SKM-1 treated with dmso at 0.1 percent for 144 hours (cell line): ENCODE measurements around the gene HPSE2.
A peak's percentile ranks its signal among the peaks of the same experiment; 100 is the strongest.
"Not testable (repeated sequence)": the region's sequence is repeated elsewhere in the genome, so short reads cannot be mapped to it uniquely, and the experiment has no call there.

ENCODE experiments used
- DNase-seq: peaks from one replicate; lab custom pipeline; 2025; ENCODE audit not compliant: unreplicated experiment; lab: John Stamatoyannopoulos, UW

Gene HPSE2

GRCh38 chr10:99235658-99236626 lies at the start of gene HPSE2:
TSS of gene HPSE2 (minus strand) at chr10:99235852.
- DNase-seq: no peak

GRCh38 chr10:99280472-99280871 lies 44.8 kb upstream of the HPSE2 start:
- DNase-seq: no peak

DNA sequence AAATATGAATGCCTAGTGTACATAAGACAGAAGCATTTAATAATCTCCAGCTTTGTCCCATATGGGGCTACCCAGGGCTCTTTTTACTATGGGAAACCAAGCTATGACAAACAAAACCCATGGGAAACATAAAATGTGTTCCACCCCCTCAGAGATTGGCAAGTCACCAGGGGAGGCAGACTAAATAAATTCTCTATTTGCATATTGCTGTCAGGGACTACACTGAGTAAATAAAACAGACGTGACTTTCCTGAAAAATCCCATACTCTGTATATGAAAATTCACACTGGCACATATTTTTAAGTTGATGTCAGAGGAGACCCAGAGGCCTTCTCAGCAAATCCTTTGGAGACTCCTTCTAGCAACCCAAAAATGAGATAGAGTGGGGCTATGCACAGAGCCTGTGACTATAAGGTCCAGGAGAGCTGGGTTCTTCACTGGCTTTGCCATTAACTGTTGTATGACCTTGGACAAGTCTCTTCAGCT lies 44.0 kb upstream of the HPSE2 start:
- no peak for DNase-seq

- DNase-seq: peak; percentile 15
Measured at GRCh38 chr10:99276848-99277486, 41.3 kb upstream of the HPSE2 start.

- DNase-seq: no peak
Measured at GRCh38 chr10:99266383-99266782, 30.7 kb upstream of the HPSE2 start.

DNA sequence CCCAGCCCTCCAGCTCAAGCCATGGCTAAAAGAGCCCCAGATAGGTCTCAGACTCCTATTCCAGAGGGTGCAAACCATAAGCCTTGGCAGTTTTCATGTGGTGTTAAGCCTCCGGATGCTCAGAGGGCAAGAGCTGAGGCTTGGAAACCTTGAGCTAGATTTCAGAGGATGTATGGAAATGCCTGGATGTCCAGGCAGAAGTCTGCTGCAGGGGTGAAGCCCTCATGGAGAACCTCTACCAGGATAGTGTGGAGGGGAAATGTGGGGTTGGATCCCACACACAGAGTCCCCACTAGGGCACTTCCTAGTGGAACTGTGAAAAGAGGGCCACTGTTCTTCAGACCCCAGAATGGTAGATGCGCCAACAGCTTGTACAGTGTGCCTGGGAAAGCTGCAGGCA lies 13.2 kb upstream of the HPSE2 start:
- DNase-seq: no peak

GRCh38 chr10:99247893-99248292 lies 12.2 kb upstream of the HPSE2 start:
- not testable (repeated sequence) for DNase-seq

GRCh38 chr10:99236627-99237309 lies 1.1 kb upstream of the HPSE2 start:
- DNase-seq: no peak

GRCh38 chr10:99234791-99235657 lies 628 bp downstream of the HPSE2 start:
- no peak for DNase-seq

DNA sequence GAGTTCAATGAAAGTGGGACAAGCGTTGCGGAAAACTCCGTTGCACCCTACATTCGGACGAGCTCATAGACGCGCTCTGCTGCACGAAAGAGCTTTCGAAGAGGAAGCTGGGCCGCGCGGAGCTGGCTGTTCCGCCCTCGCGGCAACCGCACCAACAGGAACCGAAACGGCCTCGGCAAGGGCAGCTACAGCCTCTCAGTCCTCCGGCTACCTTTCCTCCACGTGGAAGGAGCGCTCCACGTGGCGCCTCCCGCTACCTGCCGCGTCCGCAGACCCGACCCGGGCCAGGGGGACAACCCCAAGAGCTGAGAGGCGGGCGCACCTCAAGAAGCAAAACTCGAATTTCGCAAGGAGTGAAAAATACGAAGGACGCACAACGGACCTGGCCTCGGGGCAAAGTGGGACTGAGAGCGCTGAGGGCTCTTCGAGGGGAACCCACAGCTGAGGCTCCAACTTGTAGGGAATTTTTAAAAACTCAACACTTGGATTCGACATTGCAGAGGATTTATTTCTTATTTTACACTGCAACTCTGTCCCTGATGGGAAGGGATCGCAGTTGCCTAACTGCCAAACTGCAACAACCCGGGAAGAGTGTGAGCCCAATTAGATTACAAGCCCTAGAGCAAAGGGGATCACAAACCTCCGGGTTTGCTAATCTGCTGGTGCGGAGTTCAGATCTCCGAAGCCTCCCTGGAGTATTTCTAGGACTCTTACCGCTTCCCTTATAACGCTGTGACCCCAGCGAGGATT lies 1.4 kb downstream of the HPSE2 start:
- peak; percentile 4 for DNase-seq

GRCh38 chr10:99233689-99234037 lies 2.0 kb downstream of the HPSE2 start:
- DNase-seq: no peak

GRCh38 chr10:99233000-99233688 lies 2.5 kb downstream of the HPSE2 start:
- no peak for DNase-seq

- DNase-seq: no peak
Measured at GRCh38 chr10:99232360-99232999, 3.2 kb downstream of the HPSE2 start.

- no peak for DNase-seq
Measured at GRCh38 chr10:99224766-99225165, 10.9 kb downstream of the HPSE2 start.

DNA sequence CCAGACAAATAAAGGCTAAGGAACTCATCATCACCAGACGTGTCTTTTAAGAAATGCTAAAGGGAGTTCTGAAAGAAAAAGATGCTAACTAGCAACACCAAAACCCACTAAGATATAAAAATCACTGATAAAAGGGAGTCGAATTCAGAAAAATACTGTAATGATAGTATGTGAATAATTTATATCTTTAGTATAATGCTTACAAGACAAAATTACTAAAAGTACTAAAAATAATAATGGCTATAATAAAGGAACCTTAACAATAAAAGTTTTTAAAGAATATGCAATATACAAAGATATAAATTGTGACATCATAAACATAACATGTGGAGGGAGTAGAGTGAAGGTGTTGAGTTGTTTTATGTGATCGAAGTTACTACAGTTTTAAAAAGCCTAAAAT lies 28.3 kb downstream of the HPSE2 start:
- no peak for DNase-seq

- DNase-seq: no peak
Measured at GRCh38 chr10:99203310-99203709, 32.3 kb downstream of the HPSE2 start.

GRCh38 chr10:99172950-99173349 lies 62.7 kb downstream of the HPSE2 start:
- no peak for DNase-seq

GRCh38 chr10:99172128-99172738 lies 63.4 kb downstream of the HPSE2 start:
- DNase-seq: no peak
